GM18858 (cell line): ENCODE measurements around the gene PKD2L1.

Experiments used
- ATAC-seq: cut with Tn5 transposase; IDR thresholded peaks from one replicate; pipeline ENCODE4 v1.9.1; 2021; ENCODE audit not compliant: unreplicated experiment

PKD2L1 gene

DNA sequence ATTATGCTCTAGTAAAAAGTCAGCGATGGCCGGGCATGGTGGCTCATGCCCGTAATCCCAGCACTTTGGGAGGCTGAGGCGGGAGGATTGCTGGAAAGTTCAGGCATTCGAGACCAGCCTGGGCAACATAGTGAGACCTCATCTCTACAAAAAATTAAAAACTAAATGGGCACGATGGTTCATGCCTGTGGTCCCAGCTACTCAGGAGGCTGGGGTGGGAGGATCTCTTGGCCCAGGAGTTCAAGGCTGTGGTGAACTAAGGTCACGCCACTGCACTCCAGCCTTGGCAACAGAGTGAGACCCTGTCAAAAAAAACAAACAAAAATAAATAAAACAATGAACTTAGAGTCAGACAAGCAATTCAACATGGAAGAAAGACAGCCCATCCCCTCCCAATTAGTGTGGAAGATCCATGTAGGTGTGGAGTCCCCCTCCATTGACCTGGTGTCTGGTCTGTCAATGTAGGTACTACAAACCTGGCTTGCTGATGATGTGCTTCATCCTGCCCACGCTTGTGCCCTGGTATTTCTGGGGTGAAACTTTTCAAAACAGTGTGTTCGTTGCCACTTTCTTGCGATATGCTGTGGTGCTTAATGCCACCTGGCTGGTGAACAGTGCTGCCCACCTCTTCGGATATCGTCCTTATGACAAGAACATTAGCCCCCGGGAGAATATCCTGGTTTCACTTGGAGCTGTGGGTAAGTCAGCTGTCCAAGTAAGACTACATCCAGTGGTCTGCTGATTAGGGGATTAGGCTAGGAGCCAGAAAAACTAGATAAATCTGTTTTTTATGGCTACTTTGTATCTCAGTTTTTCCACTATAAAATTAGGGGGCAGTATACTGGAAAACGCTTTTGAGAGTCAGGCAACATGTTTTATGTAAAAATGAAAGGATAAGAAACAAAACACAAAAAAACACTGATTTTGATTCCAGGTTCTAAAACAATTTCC lies 26.3 kb upstream of the PKD2L1 start:
- ATAC-seq = no peak

DNA sequence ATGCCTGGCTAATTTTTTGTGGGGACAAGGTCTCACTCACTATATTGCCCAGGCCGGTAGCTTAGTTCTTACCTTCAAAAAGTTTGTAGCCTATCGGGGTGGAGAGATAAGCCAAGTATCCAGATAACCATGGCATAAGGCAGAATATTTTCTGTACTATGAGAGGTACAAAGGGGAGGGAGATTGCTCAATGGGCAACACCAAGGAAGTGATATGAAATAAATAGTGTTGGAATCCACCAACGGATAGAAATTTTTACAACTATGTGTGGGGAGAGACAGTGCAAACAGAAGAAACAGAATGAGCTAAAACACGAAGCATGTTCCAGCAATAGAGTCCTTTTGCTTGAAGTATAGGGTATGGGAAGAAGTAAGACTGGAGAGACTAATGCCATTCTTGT lies 25.1 kb upstream of the PKD2L1 start:
- ATAC-seq = no peak

DNA sequence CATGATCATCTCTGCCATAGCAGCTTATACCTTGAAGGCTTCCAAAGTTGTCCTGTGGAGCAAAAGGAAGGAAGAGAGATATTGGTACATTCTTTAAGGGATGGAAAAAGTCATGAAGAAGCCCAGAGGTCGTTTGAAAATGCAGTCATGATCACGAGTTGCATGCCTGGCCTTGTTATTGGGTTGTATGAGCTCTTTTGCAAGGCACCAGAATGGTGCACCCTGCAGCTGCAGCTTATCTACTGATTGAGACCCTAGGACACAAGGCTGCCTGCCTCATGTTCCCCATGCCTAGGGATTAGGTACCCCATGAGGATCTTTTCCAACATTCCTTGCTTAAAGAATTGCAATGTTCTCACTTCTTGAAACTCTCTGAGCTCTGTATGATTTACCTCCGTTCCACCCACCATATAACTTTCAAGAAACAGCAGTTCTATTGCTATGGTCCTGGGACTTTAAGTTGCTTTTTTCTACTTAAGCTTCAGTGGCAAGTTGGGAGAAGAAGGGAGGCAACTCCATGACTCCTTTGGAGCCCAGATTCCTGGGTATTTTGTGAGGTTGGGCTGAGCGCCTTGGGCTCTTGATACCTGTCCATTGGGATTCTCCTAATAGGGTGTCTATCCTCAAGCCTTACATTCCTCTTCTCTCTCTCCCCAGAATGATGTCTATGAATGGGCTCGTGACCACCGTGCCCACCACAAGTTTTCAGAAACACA lies 23.9 kb upstream of the PKD2L1 start:
- no peak for ATAC-seq

DNA sequence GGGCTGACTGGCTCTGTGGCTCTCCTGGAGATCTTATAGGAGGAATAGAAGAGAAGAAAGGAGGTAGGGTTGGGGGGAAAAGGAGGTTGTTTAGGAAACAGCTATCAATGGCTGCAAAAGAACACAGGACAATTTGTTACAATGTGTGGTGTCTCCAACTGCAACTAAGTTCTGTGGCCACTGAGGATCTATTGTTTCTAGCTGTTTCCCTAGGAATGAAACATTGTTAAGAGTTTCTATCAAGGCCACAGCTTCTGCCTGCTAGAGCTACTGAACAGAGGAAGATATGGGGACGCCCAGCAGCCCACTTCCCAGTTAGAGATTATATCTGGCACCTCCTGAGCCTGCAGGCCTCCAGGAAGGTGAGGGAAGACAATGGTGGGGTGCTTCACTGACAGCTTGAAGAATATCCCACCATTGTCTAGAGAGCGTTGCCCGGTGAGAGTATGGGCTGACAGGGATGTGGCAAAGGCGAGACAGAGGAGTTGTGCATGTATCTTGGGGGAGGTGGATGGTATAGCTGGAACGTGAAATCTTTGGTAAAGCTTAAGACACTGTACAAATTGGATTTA lies 21.0 kb upstream of the PKD2L1 start:
- no peak for ATAC-seq

DNA sequence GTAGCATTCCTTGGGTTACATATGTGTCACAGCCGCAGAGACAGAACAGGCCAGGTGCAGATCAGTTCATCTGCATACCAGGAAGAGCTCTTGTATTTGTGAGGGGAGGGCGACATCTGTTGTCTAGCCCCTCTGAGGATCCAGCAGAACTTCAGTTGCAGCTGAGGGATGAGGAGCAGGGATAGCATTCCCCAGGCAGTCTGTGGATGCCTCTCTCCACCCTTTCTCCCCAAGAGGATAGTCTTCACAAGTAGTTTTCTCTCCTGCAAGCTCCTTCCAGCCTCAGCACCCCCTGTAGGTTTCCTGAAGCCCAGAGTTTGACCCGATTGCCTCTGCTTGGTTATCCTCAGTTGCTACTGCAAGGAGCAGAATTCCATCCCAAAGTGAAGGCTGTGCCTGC lies 19.6 kb upstream of the PKD2L1 start:
- no peak for ATAC-seq

DNA sequence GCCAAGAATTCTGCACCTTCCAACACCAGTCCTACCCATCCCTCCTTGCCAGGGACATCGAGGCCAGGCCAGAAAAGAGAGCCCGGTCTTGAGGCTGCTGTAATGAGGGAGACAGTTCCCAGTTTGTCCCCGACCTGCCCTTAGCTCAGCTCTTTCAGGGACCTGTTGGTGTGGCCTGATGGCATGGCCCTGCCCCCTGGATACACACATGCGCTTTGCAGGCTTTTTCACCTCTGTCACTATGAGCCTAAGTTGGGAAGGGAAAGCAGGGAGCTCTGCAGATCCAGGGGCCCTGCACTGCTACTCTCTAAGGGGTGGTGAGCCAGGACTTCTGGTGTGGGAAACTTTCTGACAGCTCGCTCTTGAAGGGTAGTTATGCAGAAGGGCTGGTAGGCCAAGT lies 19.1 kb upstream of the PKD2L1 start:
- ATAC-seq = no peak

DNA sequence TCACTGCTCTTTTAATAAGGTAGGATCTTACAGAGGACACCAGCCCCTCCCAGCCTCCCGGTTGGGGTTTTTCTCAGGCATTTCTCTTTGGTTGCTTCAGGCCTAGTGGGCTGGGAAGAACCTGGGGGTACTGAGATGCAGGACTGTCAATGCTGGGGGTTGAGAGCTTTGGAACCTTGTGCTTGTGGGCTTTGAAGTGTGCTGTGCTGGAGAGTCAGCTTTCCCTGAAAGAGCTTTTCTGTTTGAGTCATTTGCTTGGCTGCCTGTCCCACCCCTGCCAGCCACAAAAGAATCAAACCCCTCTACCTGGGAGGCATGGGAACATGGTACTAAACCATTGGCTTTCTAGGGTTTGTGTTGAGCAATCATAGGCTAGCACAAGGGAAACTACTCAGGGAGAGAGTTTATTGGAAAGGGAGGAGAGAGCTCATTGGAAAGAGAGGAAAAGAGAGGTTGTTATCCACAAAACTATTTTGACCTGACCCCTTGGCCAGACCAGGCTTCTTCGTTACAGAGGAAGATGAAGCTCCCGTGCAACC lies 18.4 kb upstream of the PKD2L1 start:
- no peak for ATAC-seq

DNA sequence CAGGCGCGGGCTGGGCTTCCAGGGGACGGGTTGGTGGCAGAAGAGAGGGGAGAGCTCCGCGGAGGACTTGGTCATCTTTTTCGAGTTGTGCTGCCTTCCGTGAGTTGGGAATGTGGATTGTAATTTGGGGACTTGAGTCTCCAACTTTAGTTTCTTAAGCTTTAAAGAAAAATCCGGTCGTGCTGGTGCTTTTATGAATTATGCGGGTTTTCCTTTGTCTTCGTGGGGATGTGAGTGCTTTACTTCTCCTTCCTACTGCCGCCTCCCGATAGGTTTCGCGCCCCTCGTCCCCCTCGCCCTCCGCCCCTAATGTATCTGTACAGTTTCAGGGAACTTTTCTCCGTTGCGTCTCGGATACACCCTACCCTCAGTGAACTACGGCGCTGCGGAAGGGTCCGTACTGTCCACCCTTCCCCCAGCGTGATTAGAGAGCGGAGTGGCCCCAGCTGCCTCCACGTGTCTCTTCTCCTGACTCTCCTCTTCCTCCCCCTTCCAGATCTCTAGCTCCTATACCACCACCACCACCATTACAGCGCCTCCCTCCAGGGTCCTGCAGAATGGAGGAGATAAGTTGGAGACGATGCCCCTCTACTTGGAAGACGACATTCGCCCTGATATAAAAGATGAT lies 17.7 kb upstream of the PKD2L1 start:
- ATAC-seq = no peak

DNA sequence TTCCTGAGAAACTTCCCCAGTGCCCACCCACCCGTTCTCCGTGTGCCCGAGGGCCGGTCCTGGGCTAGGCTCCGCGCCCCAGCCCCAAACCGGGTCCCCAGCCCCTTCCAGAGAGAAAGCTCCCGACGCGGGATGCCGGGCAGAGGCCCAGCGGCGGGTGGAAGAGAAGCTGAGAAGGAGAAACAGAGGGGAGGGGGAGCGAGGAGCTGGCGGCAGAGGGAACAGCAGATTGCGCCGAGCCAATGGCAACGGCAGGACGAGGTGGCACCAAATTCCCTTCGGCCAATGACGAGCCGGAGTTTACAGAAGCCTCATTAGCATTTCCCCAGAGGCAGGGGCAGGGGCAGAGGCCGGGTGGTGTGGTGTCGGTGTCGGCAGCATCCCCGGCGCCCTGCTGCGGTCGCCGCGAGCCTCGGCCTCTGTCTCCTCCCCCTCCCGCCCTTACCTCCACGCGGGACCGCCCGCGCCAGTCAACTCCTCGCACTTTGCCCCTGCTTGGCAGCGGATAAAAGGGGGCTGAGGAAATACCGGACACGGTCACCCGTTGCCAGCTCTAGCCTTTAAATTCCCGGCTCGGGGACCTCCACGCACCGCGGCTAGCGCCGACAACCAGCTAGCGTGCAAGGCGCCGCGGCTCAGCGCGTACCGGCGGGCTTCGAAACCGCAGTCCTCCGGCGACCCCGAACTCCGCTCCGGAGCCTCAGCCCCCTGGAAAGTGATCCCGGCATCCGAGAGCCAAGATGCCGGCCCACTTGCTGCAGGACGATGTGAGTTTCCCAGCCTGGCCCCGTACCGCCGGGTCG lies 16.9 kb upstream of the PKD2L1 start, which contains the start of gene SCD:
Gene SCD (plus strand): TSS at position 469 of the 803 bp plus-strand sequence. CDS start 272 bp downstream, at position 741.
- ATAC-seq = peak; percentile 77

DNA sequence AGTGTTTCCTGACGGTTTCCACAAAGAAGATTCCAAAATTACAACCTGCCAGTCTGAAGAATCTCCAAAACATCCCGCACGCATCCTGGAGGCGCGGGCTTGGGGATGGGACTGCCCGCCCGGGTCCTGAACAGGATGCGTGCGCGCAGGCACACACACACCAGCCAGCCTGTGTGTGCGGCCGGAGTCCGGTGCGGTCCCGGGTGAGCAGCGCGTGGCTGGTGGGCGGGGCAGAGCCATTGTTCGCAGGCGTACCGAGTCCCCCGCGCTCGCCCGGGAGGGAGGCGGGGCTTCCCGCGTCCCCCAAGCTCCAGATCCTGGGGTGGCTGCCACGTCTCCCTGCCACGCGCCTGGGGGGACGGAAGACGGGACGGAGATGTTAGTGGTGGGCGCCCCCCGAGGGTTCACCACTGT lies 16.3 kb upstream of the PKD2L1 start:
- ATAC-seq = peak; percentile 33

DNA sequence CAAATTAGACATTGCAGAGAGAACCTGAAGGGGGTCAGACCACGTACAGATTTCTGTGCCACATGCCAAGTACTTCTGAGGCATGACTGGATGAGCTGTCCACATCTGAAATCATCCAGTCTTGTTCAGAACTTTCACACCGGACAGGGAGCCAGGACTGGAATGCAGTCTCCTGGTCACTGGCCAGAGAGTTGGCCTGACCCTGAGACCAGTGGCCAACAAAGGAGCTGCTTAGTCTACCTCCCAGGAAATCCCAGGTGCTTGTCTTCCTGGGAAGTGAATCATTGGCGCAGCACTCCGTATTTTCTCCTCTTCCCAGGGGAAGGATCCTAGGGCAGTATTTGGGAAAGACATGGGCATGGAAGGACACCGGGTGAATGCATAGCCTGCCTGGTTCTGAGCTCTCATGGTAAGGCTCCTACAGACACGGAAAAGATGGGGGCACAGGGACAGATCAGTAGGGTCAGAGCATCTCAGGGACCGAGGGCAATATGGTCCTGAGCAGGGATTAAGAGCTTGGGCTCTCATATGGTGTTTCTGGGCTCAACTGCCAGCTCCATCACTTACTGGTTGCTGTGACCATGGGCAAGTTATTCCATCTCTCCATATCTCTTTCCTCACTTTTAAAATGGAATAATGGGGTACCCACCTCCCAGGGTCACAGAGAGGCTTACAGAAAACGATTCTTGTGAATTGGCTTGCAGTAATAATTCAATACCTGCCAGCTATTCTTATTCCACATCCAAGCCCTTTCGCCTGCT lies 15.7 kb upstream of the PKD2L1 start:
- no peak for ATAC-seq

DNA sequence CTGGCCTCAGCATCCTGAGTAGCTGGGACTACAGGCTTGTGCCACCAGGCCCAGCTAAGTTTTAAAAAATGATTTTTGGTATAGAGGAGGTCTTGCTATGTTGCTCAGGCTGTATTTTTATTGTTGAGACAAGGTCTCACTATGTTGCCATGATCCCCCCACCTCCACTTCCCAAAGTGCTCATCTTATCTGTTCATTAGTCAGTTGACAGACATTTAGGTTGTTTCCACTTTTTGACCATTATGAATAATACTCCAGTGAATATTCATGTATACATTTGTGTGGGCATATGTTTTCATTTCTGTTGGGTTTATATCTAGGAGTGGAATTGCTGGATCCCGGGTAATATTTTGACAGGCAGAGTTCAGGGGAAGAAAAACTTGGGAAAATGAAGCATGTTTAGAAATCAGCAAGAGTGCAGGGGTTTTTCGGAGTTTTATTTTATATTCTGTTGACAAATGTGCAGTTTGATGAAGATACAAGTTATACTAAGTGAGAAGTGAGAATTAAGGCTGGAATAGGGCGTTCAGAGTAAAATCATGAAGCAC lies 14.3 kb upstream of the PKD2L1 start:
- no peak for ATAC-seq

DNA sequence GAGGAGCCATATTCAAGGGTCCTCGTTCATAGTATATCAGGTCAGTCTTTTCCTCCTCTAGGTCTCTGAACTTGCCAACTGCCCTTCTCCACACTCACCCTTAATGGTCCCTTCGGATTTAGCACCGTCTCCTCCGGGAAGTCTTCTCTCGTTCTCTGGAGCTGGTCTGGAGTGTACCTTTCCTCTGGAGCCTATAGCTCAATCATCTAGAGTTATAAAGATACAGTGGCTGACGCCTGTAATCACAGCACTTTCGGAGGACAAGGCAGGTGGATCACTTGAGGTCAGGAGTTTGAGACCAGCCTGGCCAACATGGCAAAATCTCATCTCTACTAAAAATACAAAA lies 12.6 kb upstream of the PKD2L1 start:
- no peak for ATAC-seq

DNA sequence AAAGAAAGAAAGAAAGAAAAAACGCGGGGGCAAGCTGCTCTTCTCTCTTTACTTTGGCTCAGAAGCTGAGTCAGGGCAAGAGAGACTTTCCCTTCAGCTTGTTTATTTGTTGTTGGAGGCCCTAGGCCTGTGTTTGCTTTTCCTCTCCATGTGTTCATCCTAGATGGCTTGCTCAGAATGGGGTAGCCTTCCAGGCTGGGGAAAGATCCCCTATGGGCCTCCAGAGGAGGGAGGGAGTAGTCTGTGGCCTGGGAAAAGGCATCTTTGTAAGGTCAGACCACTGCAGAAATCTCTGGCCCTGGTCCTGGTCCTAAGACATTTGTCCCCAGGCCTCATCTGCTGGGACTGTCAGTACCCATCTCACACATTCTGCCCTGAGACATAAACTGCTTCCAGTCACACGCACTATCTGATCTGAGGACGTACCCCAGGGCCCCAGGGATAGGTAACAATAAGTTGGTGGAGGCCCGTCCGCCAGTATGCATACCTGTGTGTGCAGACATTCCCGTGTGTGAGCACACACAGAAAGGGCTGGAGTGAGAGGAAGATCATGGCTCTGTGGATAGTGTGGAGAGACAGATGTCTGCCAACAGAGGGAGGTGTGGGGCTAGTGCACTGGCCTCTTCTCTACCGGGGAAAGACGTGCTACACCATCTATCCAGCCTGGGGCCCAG lies 12.1 kb upstream of the PKD2L1 start:
- no peak for ATAC-seq

DNA sequence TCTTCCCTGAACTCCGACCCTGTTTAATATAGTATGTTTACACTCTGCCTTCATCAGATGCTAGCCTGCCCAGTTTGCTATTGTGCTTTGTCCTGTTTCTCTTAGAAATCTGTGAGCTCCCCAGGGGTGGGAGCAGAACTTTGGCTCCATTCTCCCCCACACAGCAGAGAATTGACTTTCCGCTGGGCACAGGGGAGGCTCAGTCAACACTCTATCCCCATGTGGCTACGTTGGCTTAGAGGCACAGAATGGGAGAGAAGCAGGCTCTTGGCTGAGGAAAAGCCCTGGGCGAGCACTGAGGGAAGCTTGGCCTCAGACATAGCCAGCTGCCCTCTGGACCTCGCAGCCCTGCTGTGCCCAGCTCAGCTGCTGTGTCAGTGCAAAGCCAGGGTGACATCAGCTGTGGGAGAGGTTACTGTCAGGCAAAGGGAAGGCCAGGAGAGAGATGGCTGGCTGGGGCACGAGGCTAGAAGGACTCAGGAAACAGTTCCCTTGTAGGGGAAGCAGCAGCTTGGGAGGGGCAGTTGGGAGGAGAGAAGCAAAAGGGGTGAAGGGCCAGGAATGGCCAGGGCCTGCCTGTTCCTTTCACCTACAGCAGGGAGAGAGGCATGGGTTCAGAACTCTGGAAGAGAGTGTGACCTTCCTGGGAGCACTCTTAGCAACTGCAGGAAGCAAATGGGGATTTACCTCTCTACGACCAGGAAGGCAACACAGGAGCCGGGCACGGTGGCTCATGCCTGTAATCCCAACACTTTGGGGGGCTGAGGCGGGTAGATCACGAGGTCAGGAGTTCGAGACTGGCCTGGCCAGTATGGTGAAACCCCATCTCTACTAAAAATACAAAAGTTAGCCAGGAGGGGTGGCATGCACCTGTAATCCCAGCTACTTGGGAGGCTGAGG lies 11.2 kb upstream of the PKD2L1 start:
- no peak for ATAC-seq

DNA sequence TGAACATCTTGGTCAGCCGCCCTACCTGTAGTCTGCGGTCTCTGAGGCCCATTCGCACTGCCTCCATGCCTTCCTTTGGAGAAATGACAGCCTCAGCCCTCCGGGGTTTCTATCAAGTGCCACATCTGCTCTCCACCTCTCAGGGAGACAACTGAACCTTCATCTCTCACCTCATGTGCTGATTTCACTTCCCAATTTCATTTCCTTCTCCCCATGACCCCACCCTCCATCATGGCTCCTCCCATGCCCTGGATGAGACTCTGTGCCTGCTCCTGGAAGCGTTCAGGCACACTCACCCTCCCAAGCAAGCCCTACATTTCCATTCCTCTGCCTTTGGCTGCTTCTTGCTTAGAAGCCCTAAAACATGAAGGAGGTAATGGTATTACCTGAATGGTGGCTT lies 9.2 kb upstream of the PKD2L1 start:
- ATAC-seq = peak; percentile 60

DNA sequence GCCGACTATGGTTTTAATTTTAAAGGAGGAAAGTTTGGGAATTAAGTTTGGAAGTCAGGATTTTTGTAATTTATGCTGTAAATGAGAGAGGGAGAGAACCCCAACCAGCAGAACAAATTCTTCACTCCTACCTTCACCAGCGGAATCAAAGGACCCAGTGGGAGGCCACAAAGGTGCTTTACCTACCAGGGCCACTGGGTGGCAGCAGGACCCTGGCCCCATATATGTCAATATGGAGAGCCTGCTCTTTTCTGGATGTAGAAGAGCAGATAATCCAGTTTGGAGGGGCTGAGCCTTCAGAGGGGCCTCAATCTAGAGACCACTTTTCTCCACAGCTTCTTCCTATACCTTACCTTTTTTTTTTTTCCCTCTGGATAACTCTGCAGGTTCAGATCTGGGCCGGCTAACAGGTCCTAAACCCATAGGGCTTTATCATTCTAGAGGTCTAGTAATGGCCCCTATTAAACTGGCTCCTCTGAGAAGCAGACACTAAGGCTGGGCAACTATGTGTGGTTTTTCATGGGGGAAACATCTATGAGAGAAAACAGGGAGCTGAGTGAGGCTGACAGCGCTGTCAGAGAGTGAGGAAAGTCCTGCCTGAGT lies 8.5 kb upstream of the PKD2L1 start:
- ATAC-seq = no peak
